ENCODE measurements around the gene CYSLTR2.

Gene CYSLTR2

GRCh38 chr13:48637601-48638000 lies 16.1 kb upstream of the CYSLTR2 start:
- Histone ChIP-seq H3K4me3 (no peak overlapping the region), H3K27ac (no peak overlapping the region), H3K36me3 (ENCODE audit: insufficient read depth, low read length) (no peaks in the 10 kb centered on the region), H3K9ac (ENCODE audit: insufficient read length) (no peak overlapping the region), H3K9me3 (ENCODE audit: low read depth, low read length) (no peaks in the 10 kb centered on the region)
- no peak for DNase-seq (ENCODE audit: low read depth, low spot score)
- TF ChIP-seq EZH2 (IDR thresholded peaks at IDR 0.05) = no peak
- no peak for TF ChIP-seq POLR2AphosphoS5 (IDR thresholded peaks at IDR 0.05; ENCODE audit: borderline replicate concordance, low read depth, low read length)
- no peak for TF ChIP-seq FOXP2 (optimal IDR thresholded peaks at IDR 0.05; ENCODE audit: control extremely low read depth, extremely low read length, insufficient read depth)

- no peak overlapping the region for H3K9ac ChIP-seq (ENCODE audit: insufficient read length)
- H3K27ac ChIP-seq = no peak overlapping the region
- DNase-seq (ENCODE audit: low read depth, low spot score) = no peak
- no peaks in the 10 kb centered on the region for H3K9me3 ChIP-seq (ENCODE audit: low read depth, low read length)
- no peak overlapping the region for H3K4me3 ChIP-seq
- TF ChIP-seq EZH2 (IDR thresholded peaks at IDR 0.05) = no peak
- TF ChIP-seq FOXP2 (optimal IDR thresholded peaks at IDR 0.05; ENCODE audit: control extremely low read depth, extremely low read length, insufficient read depth) = no peak
- no peak for TF ChIP-seq POLR2AphosphoS5 (IDR thresholded peaks at IDR 0.05; ENCODE audit: borderline replicate concordance, low read depth, low read length)
- no peaks in the 10 kb centered on the region for H3K36me3 ChIP-seq (ENCODE audit: insufficient read depth, low read length)
These were observed 13.0 kb upstream of the CYSLTR2 start for GRCh38 chr13:48640767-48641166.

- no peak overlapping the region for H3K9ac ChIP-seq (ENCODE audit: insufficient read length)
- TF ChIP-seq EZH2 (IDR thresholded peaks at IDR 0.05) (no peak), POLR2AphosphoS5 (IDR thresholded peaks at IDR 0.05; ENCODE audit: borderline replicate concordance, low read depth, low read length) (no peak), FOXP2 (optimal IDR thresholded peaks at IDR 0.05; ENCODE audit: control extremely low read depth, extremely low read length, insufficient read depth) (no peak)
- no peak for DNase-seq (ENCODE audit: low read depth, low spot score)
- H3K36me3 ChIP-seq (ENCODE audit: insufficient read depth, low read length) = no peaks in the 10 kb centered on the region
- H3K27ac ChIP-seq = no peak overlapping the region
- no peak overlapping the region for H3K4me3 ChIP-seq
- H3K9me3 ChIP-seq (ENCODE audit: low read depth, low read length) = no peaks in the 10 kb centered on the region
These were observed 12.3 kb upstream of the CYSLTR2 start for GRCh38 chr13:48641404-48641803.

GRCh38 chr13:48642061-48642460 lies 11.7 kb upstream of the CYSLTR2 start:
- TF ChIP-seq FOXP2 (optimal IDR thresholded peaks at IDR 0.05; ENCODE audit: control extremely low read depth, extremely low read length, insufficient read depth) (no peak), EZH2 (IDR thresholded peaks at IDR 0.05) (no peak), POLR2AphosphoS5 (IDR thresholded peaks at IDR 0.05; ENCODE audit: borderline replicate concordance, low read depth, low read length) (no peak)
- no peak overlapping the region for H3K4me3 ChIP-seq
- no peak overlapping the region for H3K9ac ChIP-seq (ENCODE audit: insufficient read length)
- no peaks in the 10 kb centered on the region for H3K9me3 ChIP-seq (ENCODE audit: low read depth, low read length)
- no peak overlapping the region for H3K27ac ChIP-seq
- no peak for DNase-seq (ENCODE audit: low read depth, low spot score)
- no peaks in the 10 kb centered on the region for H3K36me3 ChIP-seq (ENCODE audit: insufficient read depth, low read length)

DNA sequence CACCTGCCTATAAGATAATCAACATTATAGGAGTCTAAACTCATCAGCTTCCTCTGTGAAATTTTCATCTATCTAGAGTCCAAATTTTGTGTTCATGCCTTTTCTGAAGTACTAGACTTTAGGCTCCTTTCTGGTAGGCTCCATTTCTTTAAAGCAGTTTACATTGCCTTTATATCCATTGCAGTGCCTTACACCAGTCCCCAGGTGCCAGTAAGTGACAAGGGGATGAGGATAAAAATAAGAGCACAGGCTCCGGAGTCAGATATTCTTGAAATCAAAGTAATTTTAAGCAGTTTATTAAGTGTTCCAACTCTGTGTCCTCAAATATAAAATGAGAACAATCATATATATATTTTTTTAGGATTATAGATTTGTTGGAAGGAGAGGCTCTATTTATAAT lies 10.6 kb upstream of the CYSLTR2 start:
- Histone ChIP-seq H3K36me3 (ENCODE audit: insufficient read depth, low read length) (no peaks in the 10 kb centered on the region), H3K9ac (ENCODE audit: insufficient read length) (no peak overlapping the region), H3K4me3 (no peak overlapping the region)

DNA sequence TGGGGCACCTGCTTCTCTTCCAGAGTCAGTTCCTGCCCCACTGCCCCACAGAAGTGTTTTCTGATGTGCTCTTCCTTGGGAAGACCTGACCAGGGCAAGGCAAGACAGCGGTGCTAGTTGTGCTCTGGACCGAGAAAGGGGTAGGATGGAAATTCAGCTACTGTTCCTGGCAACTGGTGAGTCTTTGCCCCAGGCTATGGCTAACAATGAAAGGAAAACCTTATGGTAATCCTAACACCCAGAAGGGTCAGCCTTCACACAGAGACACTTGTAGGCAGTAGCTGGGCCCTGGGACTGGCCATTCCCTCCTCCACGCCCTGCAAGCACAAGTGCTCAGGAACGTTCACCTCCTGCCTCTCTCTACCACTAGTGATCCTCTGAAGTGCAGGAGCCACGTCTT lies 9.6 kb upstream of the CYSLTR2 start:
- no peak overlapping the region for H3K9ac ChIP-seq (ENCODE audit: insufficient read length)
- DNase-seq (ENCODE audit: low read depth, low spot score) = no peak
- H3K4me3 ChIP-seq = no peak overlapping the region
- H3K36me3 ChIP-seq (ENCODE audit: insufficient read depth, low read length) = no peaks in the 10 kb centered on the region
- no peaks in the 10 kb centered on the region for H3K9me3 ChIP-seq (ENCODE audit: low read depth, low read length)
- no peak overlapping the region for H3K27ac ChIP-seq
- TF ChIP-seq POLR2AphosphoS5 (IDR thresholded peaks at IDR 0.05; ENCODE audit: borderline replicate concordance, low read depth, low read length) = no peak
- no peak for TF ChIP-seq FOXP2 (optimal IDR thresholded peaks at IDR 0.05; ENCODE audit: control extremely low read depth, extremely low read length, insufficient read depth)
- TF ChIP-seq EZH2 (IDR thresholded peaks at IDR 0.05) = no peak

More for the DNA sequence above, 10.6 kb upstream of the CYSLTR2 start:
- TF ChIP-seq EZH2 (IDR thresholded peaks at IDR 0.05) = no peak
- TF ChIP-seq FOXP2 (optimal IDR thresholded peaks at IDR 0.05; ENCODE audit: control extremely low read depth, extremely low read length, insufficient read depth) = no peak
- no peak for TF ChIP-seq POLR2AphosphoS5 (IDR thresholded peaks at IDR 0.05; ENCODE audit: borderline replicate concordance, low read depth, low read length)
- no peak for DNase-seq (ENCODE audit: low read depth, low spot score)
- Histone ChIP-seq H3K27ac (no peak overlapping the region), H3K9me3 (ENCODE audit: low read depth, low read length) (no peaks in the 10 kb centered on the region)

GRCh38 chr13:48644951-48645350 lies 8.8 kb upstream of the CYSLTR2 start:
- Histone ChIP-seq H3K4me3 (no peak overlapping the region), H3K9ac (ENCODE audit: insufficient read length) (no peak overlapping the region), H3K9me3 (ENCODE audit: low read depth, low read length) (no peaks in the 10 kb centered on the region), H3K36me3 (ENCODE audit: insufficient read depth, low read length) (no peaks in the 10 kb centered on the region), H3K27ac (no peak overlapping the region)
- DNase-seq (ENCODE audit: low read depth, low spot score) = no peak
- no peak for TF ChIP-seq EZH2 (IDR thresholded peaks at IDR 0.05)
- TF ChIP-seq FOXP2 (optimal IDR thresholded peaks at IDR 0.05; ENCODE audit: control extremely low read depth, extremely low read length, insufficient read depth) = no peak
- no peak for TF ChIP-seq POLR2AphosphoS5 (IDR thresholded peaks at IDR 0.05; ENCODE audit: borderline replicate concordance, low read depth, low read length)

GRCh38 chr13:48645845-48646244 lies 7.9 kb upstream of the CYSLTR2 start:
- H3K36me3 ChIP-seq (ENCODE audit: insufficient read depth, low read length) = no peaks in the 10 kb centered on the region
- H3K27ac ChIP-seq = no peak overlapping the region
- TF ChIP-seq POLR2AphosphoS5 (IDR thresholded peaks at IDR 0.05; ENCODE audit: borderline replicate concordance, low read depth, low read length) = no peak
- TF ChIP-seq EZH2 (IDR thresholded peaks at IDR 0.05) = no peak
- no peak for TF ChIP-seq FOXP2 (optimal IDR thresholded peaks at IDR 0.05; ENCODE audit: control extremely low read depth, extremely low read length, insufficient read depth)
- no peak overlapping the region for H3K9ac ChIP-seq (ENCODE audit: insufficient read length)
- H3K9me3 ChIP-seq (ENCODE audit: low read depth, low read length) = no peaks in the 10 kb centered on the region
- no peak for DNase-seq (ENCODE audit: low read depth, low spot score)
- no peak overlapping the region for H3K4me3 ChIP-seq

GRCh38 chr13:48646791-48647190 lies 6.9 kb upstream of the CYSLTR2 start:
- H3K4me3 ChIP-seq = no peak overlapping the region
- no peaks in the 10 kb centered on the region for H3K36me3 ChIP-seq (ENCODE audit: insufficient read depth, low read length)
- no peak overlapping the region for H3K9ac ChIP-seq (ENCODE audit: insufficient read length)
- no peak overlapping the region for H3K27ac ChIP-seq
- no peak for DNase-seq (ENCODE audit: low read depth, low spot score)
- H3K9me3 ChIP-seq (ENCODE audit: low read depth, low read length) = no peaks in the 10 kb centered on the region
- TF ChIP-seq FOXP2 (optimal IDR thresholded peaks at IDR 0.05; ENCODE audit: control extremely low read depth, extremely low read length, insufficient read depth) = no peak
- TF ChIP-seq POLR2AphosphoS5 (IDR thresholded peaks at IDR 0.05; ENCODE audit: borderline replicate concordance, low read depth, low read length) = no peak
- no peak for TF ChIP-seq EZH2 (IDR thresholded peaks at IDR 0.05)
